ENCODE data around the gene GJD3.
"Not testable (repeated sequence)": the region's sequence is repeated elsewhere in the genome, so short reads cannot be mapped to it uniquely, and the experiment has no call there.

DNA sequence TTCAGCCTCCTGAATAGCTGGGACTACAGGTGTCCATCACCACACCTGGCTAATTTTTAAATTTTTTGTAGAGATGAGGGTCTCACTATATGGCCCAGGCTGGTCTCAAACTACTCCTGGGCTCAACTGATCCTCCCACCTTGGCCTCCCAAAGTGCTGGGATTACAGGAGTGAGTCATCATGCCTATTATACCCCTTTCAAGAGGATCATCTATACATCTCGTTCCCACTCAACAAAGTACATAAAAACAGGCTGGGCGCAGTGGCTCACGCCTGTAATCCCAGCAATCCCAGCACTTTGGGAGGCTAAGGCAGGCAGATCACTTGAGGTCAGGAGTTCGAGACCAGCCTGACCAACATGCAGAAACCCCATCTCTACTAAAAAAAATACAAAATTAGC is 49.8 kb upstream of the GJD3 start:
- TF ChIP-seq, protein P1, sequence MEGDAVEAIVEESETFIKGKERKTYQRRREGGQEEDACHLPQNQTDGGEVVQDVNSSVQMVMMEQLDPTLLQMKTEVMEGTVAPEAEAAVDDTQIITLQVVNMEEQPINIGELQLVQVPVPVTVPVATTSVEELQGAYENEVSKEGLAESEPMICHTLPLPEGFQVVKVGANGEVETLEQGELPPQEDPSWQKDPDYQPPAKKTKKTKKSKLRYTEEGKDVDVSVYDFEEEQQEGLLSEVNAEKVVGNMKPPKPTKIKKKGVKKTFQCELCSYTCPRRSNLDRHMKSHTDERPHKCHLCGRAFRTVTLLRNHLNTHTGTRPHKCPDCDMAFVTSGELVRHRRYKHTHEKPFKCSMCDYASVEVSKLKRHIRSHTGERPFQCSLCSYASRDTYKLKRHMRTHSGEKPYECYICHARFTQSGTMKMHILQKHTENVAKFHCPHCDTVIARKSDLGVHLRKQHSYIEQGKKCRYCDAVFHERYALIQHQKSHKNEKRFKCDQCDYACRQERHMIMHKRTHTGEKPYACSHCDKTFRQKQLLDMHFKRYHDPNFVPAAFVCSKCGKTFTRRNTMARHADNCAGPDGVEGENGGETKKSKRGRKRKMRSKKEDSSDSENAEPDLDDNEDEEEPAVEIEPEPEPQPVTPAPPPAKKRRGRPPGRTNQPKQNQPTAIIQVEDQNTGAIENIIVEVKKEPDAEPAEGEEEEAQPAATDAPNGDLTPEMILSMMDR (IDR thresholded peaks at IDR 0.05; ENCODE audit: insufficient read depth, low read length), result not testable (repeated sequence)
- not testable (repeated sequence) for TF ChIP-seq REST (IDR thresholded peaks at IDR 0.05; ENCODE audit: insufficient replicate concordance, low read depth); POLR2AphosphoS5 (IDR thresholded peaks at IDR 0.05; ENCODE audit: low read depth); GABPA (IDR thresholded peaks at IDR 0.05; ENCODE audit: low read depth); SPI1 (IDR thresholded peaks at IDR 0.05; ENCODE audit: borderline replicate concordance, low read depth)
